Kasumi-1 (cell line): ENCODE data around the gene TCP11.

Experiments
- DNase-seq, 2 experiments: peaks; one replicate each; lab custom pipeline; 2025; lab: John Stamatoyannopoulos, UW

Gene TCP11

DNA sequence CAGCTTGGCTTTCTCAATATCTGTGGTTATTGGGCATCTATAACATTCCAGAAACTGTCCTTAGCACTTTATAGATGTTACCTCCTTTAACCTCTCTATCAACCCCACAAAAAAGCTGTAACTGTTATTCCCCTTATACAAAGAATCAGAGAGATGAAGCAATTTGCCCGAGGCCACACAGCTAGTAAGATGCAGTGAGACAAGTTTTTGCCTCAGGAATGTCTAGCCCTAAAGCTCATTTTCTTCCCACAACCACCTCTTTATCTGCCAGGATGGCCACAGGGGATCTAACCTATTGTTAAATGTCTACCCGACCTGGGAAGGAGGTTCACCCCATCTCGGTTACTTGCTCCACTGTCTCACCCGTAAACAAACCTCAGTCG lies 31.9 kb upstream of the TCP11 start:
- DNase-seq, result no peak

DNA sequence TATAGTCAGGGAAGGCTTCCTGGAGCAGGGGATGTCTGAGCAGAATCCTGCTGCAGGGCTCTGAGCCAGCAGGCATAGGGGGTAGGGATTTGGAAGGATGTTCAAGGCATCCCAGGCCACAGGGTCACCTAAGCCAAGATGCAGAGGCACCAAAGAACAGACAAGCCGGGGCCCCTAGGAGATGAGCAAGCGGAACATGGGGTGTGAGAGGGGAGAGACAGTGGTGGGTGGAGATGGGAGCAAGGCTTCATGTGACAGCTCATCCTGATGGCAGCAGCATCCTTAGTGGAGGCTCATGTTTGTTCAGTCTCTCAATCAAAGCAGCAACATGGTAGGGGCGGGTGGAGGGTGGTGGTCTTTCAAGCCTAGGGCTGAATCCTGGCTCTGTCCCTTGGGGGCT lies 29.8 kb upstream of the TCP11 start:
- no peak for DNase-seq

DNA sequence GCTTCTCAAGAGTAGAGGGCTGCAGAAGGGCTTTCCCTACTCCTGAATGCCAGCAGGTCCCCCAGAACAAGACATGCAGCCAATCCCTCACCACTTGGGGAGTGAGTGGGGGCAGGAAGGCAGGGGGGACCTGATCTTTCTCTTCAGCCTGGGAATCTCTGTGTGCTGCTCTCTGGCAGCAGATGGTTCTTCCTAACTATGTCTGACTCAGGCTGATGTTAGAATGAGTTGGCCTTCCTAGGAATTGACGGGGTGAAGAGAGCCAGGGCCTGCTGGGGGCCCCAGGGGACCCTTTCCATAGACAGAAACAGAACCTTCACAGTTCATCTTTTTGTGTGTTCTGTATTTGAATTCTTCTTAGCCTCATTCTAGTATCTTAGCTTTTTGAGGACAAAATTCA lies 29.0 kb upstream of the TCP11 start:
- no peak for DNase-seq

DNA sequence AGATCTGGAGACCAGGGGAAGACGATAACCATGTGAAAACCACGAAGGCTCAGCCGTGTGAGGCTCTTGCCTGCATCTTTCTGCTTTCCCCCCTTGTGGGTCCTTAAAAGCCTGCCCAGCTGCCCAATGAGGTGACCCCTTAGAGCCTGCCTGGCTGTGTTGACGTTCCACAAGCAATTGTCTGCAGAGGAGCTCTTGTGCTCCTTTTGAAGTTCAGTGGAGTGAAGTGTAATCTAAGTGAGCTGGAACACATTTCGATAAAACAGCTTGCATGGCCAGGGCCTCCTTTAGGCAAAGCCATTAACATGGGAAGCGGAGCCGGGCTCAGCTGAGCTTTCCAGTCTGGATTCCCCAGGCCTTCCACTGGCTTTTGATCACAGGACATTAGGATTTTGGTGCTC lies 27.3 kb upstream of the TCP11 start:
- no peak for DNase-seq

DNA sequence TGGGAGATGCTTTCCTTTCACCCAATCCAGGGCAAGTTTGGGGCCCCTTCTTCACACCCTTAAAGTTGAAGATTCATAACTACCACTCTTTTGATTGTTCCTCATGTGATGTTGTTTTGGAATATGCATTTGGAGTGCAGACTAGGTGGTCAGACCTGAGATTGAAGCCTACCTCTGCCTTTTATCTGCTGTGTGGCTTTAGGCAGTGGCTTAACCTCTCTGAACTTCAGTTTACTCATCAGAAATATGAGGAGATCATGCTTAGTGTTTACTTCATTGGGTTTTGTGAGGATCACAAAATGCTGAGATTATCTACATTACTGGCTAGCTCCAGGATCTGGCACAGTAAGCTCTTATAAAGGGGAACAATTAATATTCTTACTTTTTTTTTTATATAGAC lies 26.4 kb upstream of the TCP11 start:
- no peak for DNase-seq

DNA sequence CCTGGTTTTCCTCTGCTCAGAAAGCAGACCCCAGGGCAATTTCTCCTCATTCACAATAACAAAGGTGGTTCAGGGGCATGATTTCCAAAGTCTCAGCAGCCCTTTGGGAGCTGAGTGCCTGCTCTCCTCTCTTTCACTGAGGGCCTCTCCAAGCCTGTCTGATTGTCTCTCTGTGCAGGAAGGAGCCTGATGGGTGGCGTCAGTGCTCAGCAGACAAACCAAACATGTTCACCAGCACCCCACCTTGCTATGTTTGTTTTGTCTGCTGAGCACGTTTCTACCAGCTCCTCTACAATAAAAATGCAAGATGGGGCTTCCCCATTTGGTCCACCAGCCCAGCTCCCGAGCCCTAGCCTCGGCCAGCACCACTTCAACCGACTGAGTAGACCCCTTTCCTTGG lies 25.4 kb upstream of the TCP11 start:
- DNase-seq, result no peak

DNA sequence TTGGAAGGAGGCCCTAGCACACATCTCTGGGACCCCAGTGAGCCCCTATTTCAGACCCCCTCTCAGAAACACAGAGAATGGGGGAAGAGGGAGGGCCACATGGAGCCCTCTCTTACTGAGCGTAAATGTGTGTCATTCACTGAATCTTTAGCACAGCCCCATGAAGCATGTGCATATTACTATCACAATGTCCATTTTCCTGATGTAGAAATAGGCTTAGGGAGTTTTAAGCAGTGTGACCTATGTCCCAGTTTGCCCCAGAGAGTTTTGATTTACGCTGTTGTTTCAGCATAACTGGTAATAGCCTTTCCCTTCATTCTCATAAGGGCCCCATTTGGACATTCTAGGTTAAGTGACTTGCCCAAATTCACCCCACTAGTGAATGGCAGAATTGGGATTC lies 25.0 kb upstream of the TCP11 start:
- no peak for DNase-seq

DNA sequence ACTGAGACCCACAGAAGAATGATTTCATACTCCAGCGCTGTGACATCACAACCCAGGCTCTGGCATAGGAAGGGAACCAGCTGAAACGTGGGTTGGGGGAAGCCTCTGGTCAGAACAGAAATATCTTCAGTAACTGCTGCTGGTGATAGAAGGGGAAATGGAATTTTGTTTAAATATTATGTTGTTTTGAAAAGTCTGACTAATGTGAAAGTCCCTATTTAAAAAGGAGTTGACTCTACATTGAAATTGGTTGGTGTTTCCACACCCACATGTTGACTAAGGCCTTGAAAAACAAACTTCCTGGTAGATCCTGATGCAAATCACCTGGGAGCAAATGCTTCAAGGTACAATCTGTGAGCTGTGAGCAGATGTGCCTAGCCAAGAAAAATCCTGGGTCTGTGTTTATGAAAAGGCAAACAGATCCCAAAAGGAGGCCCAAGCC lies 24.5 kb upstream of the TCP11 start:
- no peak for DNase-seq

DNA sequence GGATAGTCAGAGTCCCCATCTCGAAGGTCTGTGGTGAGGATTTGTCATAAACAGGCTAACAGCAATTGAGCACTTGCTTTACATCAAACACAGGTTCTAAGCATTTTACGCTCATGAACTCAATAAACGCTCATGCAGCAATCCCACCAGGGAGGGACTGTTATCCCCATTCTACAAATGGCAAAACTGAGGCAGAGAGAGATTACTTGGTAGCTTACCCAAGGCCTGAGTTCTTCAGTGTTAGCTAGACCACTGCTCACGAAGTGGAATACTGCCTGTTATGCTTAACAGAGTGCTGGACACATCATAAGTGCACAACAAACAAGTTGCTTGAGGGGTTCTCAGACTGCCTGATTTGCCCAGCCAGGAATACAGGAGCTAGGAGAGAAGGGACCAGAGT lies 23.7 kb upstream of the TCP11 start:
- no peak for DNase-seq

DNA sequence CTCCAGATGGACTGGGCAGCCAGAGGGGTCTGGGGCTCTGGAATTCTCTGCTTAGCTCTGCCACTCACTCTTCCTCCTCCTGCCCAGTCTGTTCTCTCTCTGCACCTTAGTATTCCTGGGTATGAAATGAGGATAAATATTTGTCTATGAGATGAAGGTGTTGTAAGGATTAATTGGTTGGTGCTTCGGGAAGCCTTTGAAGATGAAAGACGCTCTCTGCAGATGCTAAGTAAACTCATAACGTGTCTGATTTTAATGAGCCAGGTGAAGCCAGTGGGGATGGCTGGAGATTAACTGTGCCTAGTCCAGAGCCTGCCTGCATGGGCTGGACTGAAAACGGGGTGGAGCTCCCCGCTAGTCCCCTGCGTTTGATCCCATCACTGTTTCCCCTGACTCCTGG lies 23.1 kb upstream of the TCP11 start:
- no peak for DNase-seq

DNA sequence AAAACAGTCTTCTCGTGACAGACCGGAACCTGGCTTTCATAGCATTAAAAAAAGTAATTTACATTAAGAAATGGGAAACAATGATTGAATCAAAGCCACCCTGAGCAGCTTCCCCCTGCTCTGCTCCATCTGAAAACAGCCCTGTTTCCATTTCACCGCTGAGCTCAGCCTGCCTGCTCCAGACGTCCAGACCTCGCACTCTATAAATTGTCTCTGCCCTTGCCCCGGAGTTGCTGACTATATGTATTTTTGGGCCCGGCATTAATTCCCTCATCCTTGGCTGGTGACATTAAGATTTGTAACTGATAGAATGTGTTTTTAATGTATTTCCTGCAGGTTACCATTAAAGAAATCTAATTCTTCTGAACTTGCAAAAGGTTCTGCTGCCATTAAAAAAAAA lies 22.7 kb upstream of the TCP11 start:
- no peak for DNase-seq

DNA sequence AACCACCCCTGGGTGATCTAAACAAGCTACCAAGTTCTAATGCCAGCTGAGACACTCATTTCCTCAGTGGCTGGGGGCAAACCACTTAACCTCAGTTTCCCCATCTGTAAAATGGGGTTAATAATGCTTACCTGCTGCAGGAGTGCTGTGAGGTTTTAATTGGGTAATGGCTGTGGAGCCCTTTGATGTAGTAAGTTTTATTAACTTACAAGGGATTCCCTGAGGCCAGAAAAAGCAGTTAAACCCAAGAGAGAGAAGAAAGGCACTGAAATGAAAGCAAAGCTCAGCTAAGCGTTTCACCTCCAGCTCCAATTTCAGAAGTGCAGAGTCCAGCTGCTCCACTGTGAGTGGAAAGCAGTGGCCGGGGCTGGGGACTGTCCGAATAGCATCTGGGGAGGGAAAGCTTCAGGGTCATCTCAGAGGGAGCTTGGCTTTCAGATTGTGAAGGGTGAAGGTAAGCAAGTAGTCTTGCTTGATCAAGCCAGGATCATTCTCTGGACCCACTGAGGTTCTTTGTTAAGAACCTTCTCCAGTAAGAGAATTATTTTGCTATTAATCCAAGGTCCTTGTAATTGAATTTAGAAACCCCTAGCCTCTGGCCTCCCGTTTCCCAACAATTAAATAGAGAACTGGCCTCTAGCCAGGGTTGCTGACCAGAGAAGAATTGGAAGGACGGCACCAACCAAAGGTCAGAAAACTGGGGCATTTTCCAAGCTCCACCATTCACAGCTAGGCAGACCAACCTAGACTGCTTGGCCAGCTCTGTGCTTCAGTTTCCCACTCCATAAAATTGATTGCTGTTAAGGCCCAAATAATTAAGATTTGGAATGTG lies 20.9 kb upstream of the TCP11 start:
- DNase-seq, result no peak

DNA sequence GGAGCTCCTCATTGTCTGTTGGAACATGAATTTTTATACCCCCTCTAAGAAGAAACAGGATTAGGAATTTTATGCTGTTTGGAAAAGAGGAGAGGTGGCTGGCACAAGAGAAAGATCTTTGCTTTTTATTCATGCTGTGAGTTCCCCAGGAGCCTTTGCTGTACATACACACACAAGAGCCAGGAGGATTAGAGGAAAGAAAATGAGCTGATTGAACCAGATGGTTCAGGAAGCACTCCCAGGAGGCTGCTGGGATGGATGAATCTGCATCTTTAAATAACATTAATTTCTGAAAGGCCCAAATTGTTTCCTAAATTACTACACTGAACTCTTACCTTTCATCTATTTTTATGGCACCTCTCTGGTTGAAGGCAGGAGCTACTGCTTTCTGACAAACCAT lies 20.1 kb upstream of the TCP11 start:
- DNase-seq, result no peak

DNA sequence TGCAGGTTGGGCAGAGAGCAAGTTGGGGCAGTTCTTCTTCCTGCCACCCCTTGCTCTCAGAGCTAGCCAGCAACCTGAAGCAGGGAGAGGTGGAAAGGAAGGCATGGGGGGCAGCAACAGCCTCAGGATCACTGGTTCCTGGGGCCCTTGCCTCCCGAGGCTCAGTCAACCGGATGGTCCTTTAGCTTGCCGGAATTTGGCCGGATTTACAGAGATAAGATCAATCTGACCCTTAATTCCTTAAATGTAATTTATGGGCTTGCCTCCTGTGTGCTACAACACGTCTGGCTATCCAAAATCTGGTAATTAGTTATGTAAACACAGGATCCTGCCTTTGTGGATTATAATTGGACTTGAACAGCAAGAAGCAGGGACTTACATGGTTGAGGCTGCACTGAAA lies 19.5 kb upstream of the TCP11 start:
- DNase-seq, result no peak

DNA sequence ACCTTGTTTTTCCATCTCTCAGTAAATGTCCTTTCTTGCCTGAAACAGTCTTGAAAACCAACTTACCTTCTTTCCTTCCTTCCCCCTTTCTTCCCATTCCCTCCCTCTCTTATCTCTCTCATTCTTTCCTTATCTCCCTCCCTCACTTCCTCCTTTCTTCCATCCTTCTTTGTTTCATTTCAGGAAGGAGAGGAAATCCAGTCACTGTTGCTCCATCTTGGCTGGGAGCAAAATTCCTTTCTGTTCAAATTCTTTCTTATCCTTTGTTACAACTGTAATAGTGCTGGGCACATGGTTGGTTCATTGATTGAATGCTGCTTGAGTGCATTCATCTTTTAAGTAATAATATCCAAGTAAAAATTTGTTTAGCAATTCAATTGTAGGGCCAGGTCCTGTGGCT lies 17.4 kb upstream of the TCP11 start:
- DNase-seq, result no peak

DNA sequence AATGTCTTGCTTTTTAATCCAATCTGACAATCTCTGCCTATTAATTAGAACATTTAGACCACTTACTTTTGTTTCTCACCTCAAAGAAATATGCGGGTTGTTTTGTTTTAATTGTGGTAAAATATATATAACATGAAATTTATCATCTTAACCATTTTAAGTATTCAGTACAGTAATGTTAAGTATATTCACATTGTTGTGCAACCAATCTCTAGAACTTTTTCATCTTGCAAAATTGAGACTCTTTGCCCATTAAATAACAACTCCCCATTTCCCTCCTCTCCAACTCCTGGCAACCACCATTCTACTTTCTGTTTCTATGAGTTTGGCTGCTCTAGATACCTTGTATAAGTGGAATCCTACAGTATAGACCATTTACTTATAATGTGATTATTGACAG lies 13.8 kb upstream of the TCP11 start:
- no peak for DNase-seq

DNA sequence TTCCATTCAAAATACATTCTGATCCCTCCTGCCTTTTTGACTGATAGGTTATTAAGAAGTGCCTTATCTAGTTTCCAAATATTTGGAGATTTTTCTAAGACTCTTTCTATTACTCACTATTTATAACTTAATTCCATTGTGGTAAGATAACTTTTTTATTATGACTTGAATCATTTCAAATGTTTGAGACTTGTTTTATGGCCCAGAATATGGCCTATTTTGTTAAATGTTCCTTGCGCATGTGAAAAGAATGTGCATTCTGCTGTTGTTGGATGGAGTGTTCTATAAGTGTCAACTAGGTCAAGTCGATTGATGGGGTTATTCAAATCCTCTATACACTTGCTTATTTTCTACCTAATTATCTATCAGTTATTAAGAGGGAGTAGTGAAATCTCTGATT lies 13.1 kb upstream of the TCP11 start:
- DNase-seq, result no peak

DNA sequence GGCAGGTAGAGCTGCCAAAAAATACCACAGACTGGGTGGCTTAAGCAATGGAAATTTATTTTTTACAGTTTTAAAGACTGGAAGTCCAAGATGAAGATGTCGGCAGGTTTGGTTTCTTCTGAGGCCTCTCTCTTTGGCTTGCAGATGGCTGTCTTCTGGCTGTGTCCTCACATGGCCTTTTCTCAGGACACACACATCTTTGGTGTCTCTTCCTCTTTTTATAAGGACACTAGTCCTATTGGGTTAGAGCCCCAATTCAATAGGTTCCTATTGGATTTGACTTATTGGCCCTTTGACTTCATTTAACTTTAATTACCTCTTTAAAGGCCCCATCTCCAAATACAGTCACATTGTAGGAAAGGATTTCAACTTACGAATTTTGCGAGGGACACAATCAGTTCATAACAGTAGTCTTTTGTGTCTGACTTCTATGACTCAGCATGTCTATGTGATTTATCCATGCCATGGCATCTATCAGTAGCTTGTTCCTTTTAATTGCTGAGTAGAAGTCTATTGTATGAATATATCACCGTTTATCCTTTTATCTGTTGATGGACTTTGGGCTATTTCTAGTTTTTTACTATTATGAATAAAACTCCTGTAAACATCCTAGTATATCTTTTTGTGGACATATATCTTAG lies 11.0 kb upstream of the TCP11 start:
- no peak for DNase-seq

DNA sequence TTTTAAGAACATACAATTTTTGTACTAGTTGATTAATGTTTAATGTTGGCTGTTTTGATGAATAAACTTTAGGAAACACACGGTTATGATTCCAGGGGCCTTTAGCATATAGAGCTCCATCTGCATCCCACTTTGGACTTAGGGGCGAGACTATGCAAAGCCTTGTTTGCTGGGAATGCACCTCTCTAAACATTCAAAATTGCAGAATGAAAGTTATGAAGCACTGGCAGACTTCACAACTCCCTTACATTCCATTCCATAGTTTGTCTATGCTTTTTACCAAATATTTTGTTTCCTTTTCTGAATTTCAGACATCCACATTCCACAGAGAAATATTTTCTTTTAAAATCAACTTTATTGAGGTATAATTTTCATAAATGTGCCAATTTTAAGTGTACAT lies 10.3 kb upstream of the TCP11 start:
- no peak for DNase-seq

DNA sequence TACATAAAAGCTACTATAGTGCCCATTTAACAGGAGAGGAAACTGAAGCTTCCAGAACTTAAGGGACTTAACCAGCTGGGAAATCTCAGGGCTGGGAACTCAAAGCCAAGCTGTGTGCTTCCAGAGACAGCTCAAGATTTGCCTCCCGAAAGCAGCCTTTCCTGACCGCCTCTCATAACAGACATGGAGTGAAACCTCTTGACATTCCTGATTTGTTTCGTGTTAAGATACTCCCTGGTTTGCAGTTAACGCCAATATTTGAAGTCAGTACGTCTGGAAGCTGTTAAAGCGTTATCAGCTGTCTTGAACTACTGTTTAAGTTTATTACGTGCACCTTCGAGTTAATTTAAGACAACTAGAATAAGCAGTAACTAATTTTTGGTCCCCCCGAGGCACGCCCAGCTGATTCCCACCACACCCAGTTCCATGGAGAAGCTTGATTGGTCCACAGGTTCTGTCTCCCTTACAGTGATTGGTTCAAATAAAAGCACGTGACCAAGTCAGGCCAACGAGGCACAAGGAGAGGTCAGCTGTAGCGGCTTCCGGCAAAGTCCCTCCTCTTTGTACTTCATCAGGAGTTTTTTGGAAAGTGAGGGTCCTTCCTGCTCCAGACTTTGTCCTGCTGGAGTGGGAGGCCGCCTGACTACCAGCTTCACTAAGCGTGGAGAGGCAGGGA lies 8.9 kb upstream of the TCP11 start:
- DNase-seq, result no peak

DNA sequence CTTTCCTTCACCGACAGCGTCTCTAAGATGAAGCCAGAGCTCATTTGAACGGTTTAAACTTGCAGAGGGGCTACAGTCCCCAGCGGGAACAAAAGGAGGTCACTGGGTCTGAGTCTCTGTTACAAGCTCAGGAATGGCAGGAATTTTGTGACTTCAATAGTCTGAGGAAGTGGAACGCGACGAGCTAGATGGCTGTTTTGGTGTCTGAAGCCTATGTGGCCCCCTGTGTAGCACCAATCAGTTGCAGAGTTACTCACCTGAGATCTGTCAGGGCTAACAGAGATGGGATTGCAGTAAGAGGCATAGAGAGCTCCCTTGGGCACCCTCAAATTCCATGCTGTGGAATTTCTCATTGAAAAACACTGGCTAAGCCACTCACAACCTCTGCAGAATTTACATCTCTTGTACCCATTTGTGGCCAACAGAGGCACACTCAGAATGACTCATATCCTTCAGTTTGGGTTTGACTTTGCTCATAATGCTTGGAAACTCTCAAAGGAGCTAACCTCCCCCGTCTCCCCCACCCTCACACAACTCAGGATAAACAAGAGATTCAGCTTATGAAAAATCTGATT lies 7.1 kb upstream of the TCP11 start:
- DNase-seq, result peak in 1 of 2 experiments; percentile 3

DNA sequence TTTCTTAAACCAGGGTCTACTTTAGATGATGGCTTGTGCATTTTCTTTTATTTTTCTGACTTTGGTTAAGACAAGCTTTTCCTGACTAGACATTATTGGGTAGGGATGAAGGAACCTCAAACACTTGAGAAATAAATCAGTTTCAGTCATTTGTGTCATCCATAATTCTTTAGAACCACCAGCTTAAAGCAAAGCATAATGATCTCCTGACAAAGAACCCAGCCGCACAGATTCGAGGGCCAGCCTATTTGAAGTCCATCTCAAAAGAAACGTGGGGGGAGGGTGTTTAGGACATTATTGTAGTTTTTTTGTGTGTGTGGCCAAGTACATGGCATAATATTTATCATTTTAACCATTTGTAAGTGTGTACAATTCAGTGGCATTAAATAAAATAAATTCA lies 6.3 kb upstream of the TCP11 start:
- no peak for DNase-seq

DNA sequence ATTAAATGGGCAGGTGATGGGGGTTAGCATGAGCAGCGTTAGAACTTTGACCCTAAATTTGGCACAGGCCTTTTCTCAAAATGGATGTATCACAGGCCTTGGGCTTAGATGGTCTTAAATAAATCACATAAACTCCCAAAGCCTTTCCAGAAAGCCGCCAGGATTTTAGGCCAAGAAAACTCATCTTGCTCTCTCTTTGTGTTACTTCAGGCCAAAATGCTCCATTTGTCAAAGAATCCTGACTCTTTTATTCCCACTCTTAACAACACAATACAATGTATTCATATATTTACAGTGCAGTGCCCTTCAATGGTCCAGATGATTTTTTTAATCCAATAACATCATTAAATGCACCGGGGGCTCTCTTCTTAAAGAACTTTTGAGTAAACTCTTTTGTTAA lies 5.9 kb upstream of the TCP11 start:
- DNase-seq, result no peak
